Heart left ventricle (tissue), 16 donors: Measurements from ENCODE around the gene UNC80. TPM values are rescaled to one million over a fixed set of nuclear protein-coding genes. Genes with fewer than 3 reads are reported as not detected.

Source experiments
- ATAC-seq, 4 donors: fragments of 200-7000 bp; cut with Tn5 transposase; one replicate each; pipeline ENCODE4 v1.9.1; 2020 to 2022; ENCODE audit warnings: moderate library complexity in 4 of 4, mild to moderate bottlenecking in 3 of 4, moderate number of reproducible peaks in 1 of 4
- DNase-seq, 5 donors: peaks; one replicate each; pipeline ENCODE4 v3.0.0-alpha.2; 2020
- H3K27ac ChIP-seq, 12 donors: fragments of 200-600 bp; sonication (generic) in 4 of 12; one replicate each; pipeline versions ENCODE4 v1.5.0 to v1.8.0; 2016 to 2022; ENCODE audit warnings: mild to moderate bottlenecking in 2 of 12
- H3K27me3 ChIP-seq, 9 donors: fragments of 200-600 bp; sonication (generic) in 2 of 9; one replicate each; pipeline versions ENCODE4 v1.5.1 to v1.8.0; 2016 to 2022; ENCODE audit warnings: mild to moderate bottlenecking in 3 of 9
- H3K36me3 ChIP-seq, 9 donors: fragments of 200-600 bp; sonication (generic) in 2 of 9; one replicate each; pipeline versions ENCODE4 v1.5.0 to v1.8.0; 2018 to 2022; ENCODE audit warnings: mild to moderate bottlenecking in 2 of 9
- H3K4me1 ChIP-seq, 12 donors: fragments of 200-600 bp; sonication (generic) in 4 of 12; one replicate each; pipeline versions ENCODE4 v1.5.0 to v1.8.0; 2016 to 2022; ENCODE audit warnings: mild to moderate bottlenecking in 3 of 12
- H3K4me3 ChIP-seq, 12 donors: fragments of 200-600 bp; sonication (generic) in 4 of 12; one replicate each; pipeline versions ENCODE4 v1.5.0 to v1.8.0; 2017 to 2022; ENCODE audit warnings: mild to moderate bottlenecking in 9 of 12, moderate library complexity in 4 of 12
- H3K9me3 ChIP-seq, 12 donors: fragments of 200-600 bp; sonication (generic) in 4 of 12; one replicate each; pipeline versions ENCODE4 v1.5.0 to v1.8.0; 2016 to 2022; ENCODE audit warnings: mild to moderate bottlenecking in 1 of 12
- CTCF ChIP-seq, 12 donors: fragments of 200-600 bp; sonication (generic) in 4 of 12; IDR thresholded peaks; one replicate each; pipeline versions ENCODE4 v1.5.0 to v1.8.0; 2018 to 2022; ENCODE audit warnings: antibody characterized with exemption in 12 of 12, mild to moderate bottlenecking in 5 of 12
- POLR2A ChIP-seq, 2 donors: fragments of 450-650 bp; IDR thresholded peaks; one replicate each; pipeline ENCODE4 v1.6.1; 2017; ENCODE audit warnings: antibody characterized with exemption in 2 of 2, mild to moderate bottlenecking in 2 of 2, moderate library complexity in 2 of 2
- WGBS, 4 donors: extraction: QIAGEN DNeasy Blood & Tissue Kit in 2 of 4; methylation state at CpG; one replicate each; pipeline versions ENCODE4 v1.1.5 to v1.1.7; 2013 to 2018; 5-methylcytosine and 5-hydroxymethylcytosine counted together
- intact Hi-C, 10 donors: fragments of 100-400 bp; cut with DNase I; formaldehyde crosslinking; loops; one replicate each; pipeline versions ENCODE4 v1.11.1 to v1.14.2; 2022
- polyA plus RNA-seq, 2 donors: library from polyadenylated mRNA; stranded (reverse); fragments of 200-250 nt; gene quantifications; one replicate each; pipeline ENCODE4 v1.2.3, GENCODE V29; 2013
- total RNA-seq, 9 donors: library from RNA; depleted of rRNA in 2 of 9; stranded (reverse); fragments of >200 nt in 2 of 9; fragmentation: NEBNext Ultra II Directional in 3 of 9; extraction: Animal tissue kit (Norgen Biotek cat#: 25700) in 3 of 9; gene quantifications; one replicate each; pipeline versions ENCODE4 v1.1.0 to v1.2.4, GENCODE V29; 2016 to 2023
- donor health status: ischemic (EF 13 %, LVEDD 7.1; RV severe dilation, severe dysfunction).
- donor health status: healthy with polysubstance abuse.
- donor health status: DM: no; HTN: yes; CAD: no.
- donor health status: DM: no; HTN: no; CAD: no.
- donor health status: ischemic (EF 25% LVEDD 6.9; RV normal size, moderate dysfunction).
- donor health status: ischemic (EF 25% LVEDD 5.7; RV mildly dilated, moderate dysfunction).
- donor health status: healthy.
- donor health status: DM: yes; HTN: yes; CAD: no.
- donor health status: ischemic (EF 35%, LVEDD 5.7; RV mildly dilated, moderate dysfunction).
- donor health status: nonischemic (EF 11% LVEDD 7.7; RV severe dilation, severe dysfunction).
- donor health status: DM: yes; HTN: yes; CAD: no.
- donor health status: PGD.
- donor health status: ischemic (EF 29% LVEDD 5.4; RV normal size, mild dysfunction).
- donor health status: nonischemic (EF 23%, LVEDD 6.1; RV moderate dilation, normal function).

Gene UNC80
- total and polyA plus RNA-seq, 11 donors, result 0.04 to 1.4 (median 0.36) TPM; not detected in 6

GRCh38 chr2:209946539-209946938 is 174.9 kb downstream of the UNC80 start:
- Histone ChIP-seq H3K4me1 (no peaks in the 10 kb centered on the region), H3K36me3 (no peaks in the 10 kb centered on the region), H3K9me3 (no peaks in the 10 kb centered on the region), H3K4me3 (no peak overlapping the region), H3K27me3 (no peaks in the 10 kb centered on the region), H3K27ac (no peak overlapping the region)
- DNase-seq (no peak), ATAC-seq (no peak)
- WGBS, 4 donors, result 92 to 100% (median 96%) methylated on average over 1 of the region's 1 CpG
- TF ChIP-seq CTCF (IDR thresholded peaks at IDR 0.05), result no peak
- no peak for TF ChIP-seq POLR2A (IDR thresholded peaks at IDR 0.05)
- intact Hi-C loops, result no loop called here

DNA sequence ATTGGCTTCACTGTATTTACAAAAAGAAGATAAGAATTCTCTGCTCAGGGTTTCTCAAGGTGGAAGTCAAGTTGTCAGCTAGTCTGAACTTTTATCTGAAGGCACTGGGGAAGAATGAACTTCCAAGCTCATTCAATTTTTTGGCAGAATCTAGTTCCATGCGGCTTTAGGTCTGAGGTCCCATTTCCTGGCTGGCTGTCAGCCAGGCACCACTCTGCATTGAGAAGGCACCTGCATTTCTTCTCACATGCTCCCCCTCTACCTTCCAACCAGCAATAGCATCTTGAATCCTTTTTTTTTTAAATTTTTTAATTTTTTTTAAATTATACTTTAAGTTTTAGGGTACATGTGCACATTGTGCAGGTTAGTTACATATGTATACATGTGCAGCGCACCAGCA is 184.6 kb downstream of the UNC80 start:
- H3K36me3 ChIP-seq, result no peaks in the 10 kb centered on the region
- no peaks in the 10 kb centered on the region for H3K9me3 ChIP-seq
- H3K4me1 ChIP-seq, result no peaks in the 10 kb centered on the region
- DNase-seq (no peak), ATAC-seq (no peak)
- intact Hi-C loops, result loop anchor here in 4 of 10 donors (5.0 to 10.0 kb wide), 4 partner anchors 391 to 624 kb away; no protein-coding TSS in a partner anchor
- no peak overlapping the region for H3K4me3 ChIP-seq
- H3K27me3 ChIP-seq, result peaks cover 0 to 5% (median 0%) of the 10 kb centered on the region in 9 donors
- TF ChIP-seq POLR2A (IDR thresholded peaks at IDR 0.05) (no peak), CTCF (IDR thresholded peaks at IDR 0.05) (no peak)
- no peak overlapping the region for H3K27ac ChIP-seq
- 66 to 78% (median 74%) methylated on average over 2 of the region's 2 CpGs for WGBS, 4 donors

DNA sequence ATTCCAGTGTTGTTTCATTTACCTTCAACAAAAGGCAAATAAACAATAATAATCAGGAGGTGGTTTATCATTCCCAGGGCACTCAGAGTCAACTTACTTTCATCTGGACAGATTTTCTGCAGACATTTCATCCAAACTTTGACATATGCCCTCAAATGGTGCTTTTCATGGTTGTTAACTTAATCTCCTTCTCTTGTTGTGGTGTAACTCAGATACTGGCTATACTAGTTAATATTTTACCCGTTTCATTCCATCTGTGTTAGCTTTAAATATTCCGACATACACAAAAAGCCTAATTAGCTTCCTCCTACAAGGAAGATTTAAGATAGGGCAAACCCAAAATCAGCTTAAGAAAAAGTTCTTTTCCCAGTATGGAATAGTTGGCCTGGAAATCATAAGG is 186.4 kb downstream of the UNC80 start:
- Histone ChIP-seq H3K9me3 (no peaks in the 10 kb centered on the region), H3K27me3 (no peaks in the 10 kb centered on the region), H3K27ac (no peak overlapping the region), H3K36me3 (no peaks in the 10 kb centered on the region), H3K4me1 (no peaks in the 10 kb centered on the region), H3K4me3 (no peak overlapping the region)
- intact Hi-C loops, result loop anchor here in 4 of 10 donors (5.0 to 10.0 kb wide), 4 partner anchors 393 to 626 kb away; no protein-coding TSS in a partner anchor
- 84 to 93% (median 91%) methylated on average over 2 of the region's 2 CpGs for WGBS, 4 donors
- DNase-seq (no peak), ATAC-seq (no peak)
- TF ChIP-seq CTCF (IDR thresholded peaks at IDR 0.05), result no peak

GRCh38 chr2:209960045-209960444 is 188.4 kb downstream of the UNC80 start:
- Histone ChIP-seq H3K27ac (no peak overlapping the region), H3K4me1 (no peaks in the 10 kb centered on the region), H3K4me3 (no peak overlapping the region), H3K9me3 (no peaks in the 10 kb centered on the region), H3K36me3 (no peaks in the 10 kb centered on the region), H3K27me3 (no peaks in the 10 kb centered on the region)
- ATAC-seq (no peak), DNase-seq (no peak)
- intact Hi-C loops, result loop anchor here in 6 of 10 donors (2.0 to 10.0 kb wide), 5 partner anchors 385 to 628 kb away; no protein-coding TSS in a partner anchor
- 69 to 78% (median 71%) methylated on average over 7 of the region's 7 CpGs for WGBS, 4 donors
- TF ChIP-seq POLR2A (IDR thresholded peaks at IDR 0.05) (no peak), CTCF (IDR thresholded peaks at IDR 0.05) (no peak)
